OCI-LY1 (cell line): Measurements from ENCODE around the gene SCLT1.

Source experiments
- H2AFZ ChIP-seq: fragments of 200-600 bp; sonication (generic), shearing (Covaris generic); 2 replicates; pipeline ENCODE4 v1.6.0; 2014; ENCODE audit warnings: antibody characterized with exemption, mild to moderate bottlenecking, low read length
- H3F3A ChIP-seq: fragments of 200-600 bp; sonication (generic), shearing (Covaris generic); 2 replicates; pipeline ENCODE4 v1.6.0; 2014; ENCODE audit warnings: mild to moderate bottlenecking, antibody characterized with exemption, low read length, moderate library complexity; ENCODE audit not compliant: insufficient read depth
- H3K27ac ChIP-seq: fragments of 200-600 bp; sonication (generic); 2 replicates; pipeline ENCODE4 v1.5.1; 2014; ENCODE audit warnings: low read length, mixed run types, mild to moderate bottlenecking, low read depth; ENCODE audit not compliant: poor library complexity, severe bottlenecking
- H3K27me3 ChIP-seq: fragments of 200-600 bp; sonication (generic); 2 replicates; pipeline ENCODE4 v1.6.0; 2014; ENCODE audit warnings: antibody characterized with exemption, mild to moderate bottlenecking, low read length, moderate library complexity; ENCODE audit not compliant: insufficient read depth
- H3K36me3 ChIP-seq: fragments of 200-600 bp; sonication (generic); 2 replicates; pipeline ENCODE4 v1.6.1; 2014; ENCODE audit warnings: mild to moderate bottlenecking, antibody characterized with exemption, low read length, moderate library complexity, mixed read lengths; ENCODE audit not compliant: insufficient read depth
- H3K4me1 ChIP-seq: fragments of 200-600 bp; sonication (generic); 2 replicates; pipeline ENCODE4 v1.5.1; 2014; ENCODE audit warnings: mild to moderate bottlenecking, low read length, moderate library complexity; ENCODE audit not compliant: insufficient read depth, severe bottlenecking
- H3K4me2 ChIP-seq: fragments of 200-600 bp; sonication (generic), shearing (Covaris generic); 2 replicates; pipeline ENCODE4 v1.6.1; 2014; ENCODE audit warnings: low read length
- H3K4me3 ChIP-seq: fragments of 200-600 bp; sonication (generic); 2 replicates; pipeline ENCODE4 v1.5.1; 2014; ENCODE audit warnings: low read length, low read depth, mild to moderate bottlenecking, mixed read lengths; ENCODE audit not compliant: poor library complexity, severe bottlenecking
- H3K79me2 ChIP-seq: fragments of 200-600 bp; shearing (Covaris generic); 2 replicates; pipeline ENCODE4 v1.6.1; 2016; ENCODE audit warnings: mixed run types, low read length, mixed read lengths; ENCODE audit not compliant: insufficient read depth
- H3K9ac ChIP-seq: fragments of 200-600 bp; sonication (generic), shearing (Covaris generic); 2 replicates; pipeline ENCODE4 v1.6.1; 2014; ENCODE audit warnings: mild to moderate bottlenecking, low read length, mixed read lengths
- H3K9me2 ChIP-seq: fragments of 200-600 bp; sonication (generic), shearing (Covaris generic); 2 replicates; pipeline ENCODE4 v1.6.1; 2014; ENCODE audit warnings: low read depth, mild to moderate bottlenecking, low read length, mixed read lengths
- H3K9me3 ChIP-seq: fragments of 200-600 bp; shearing (Covaris generic); 2 replicates; pipeline ENCODE4 v1.6.1; 2014; ENCODE audit warnings: low read length, mixed read lengths
- H4K20me1 ChIP-seq: fragments of 200-600 bp; sonication (generic), shearing (Covaris generic); 2 replicates; pipeline ENCODE4 v1.6.0; 2016; ENCODE audit warnings: mild to moderate bottlenecking, low read length; ENCODE audit not compliant: insufficient read depth
- EZH2 ChIP-seq: fragments of 200-600 bp; sonication (generic), shearing (Covaris generic); IDR thresholded peaks from 2 replicates; pipeline ENCODE4 v1.8.0; 2017; ENCODE audit warnings: borderline replicate concordance, mixed run types, mild to moderate bottlenecking, antibody characterized with exemption, low read length, moderate library complexity, mixed read lengths
- TF ChIP-seq, protein P1 (sequence below): fragments of 200-600 bp; sonication (generic), shearing (Covaris generic); IDR thresholded peaks from 2 replicates; pipeline ENCODE4 v1.5.1; 2017; ENCODE audit warnings: mild to moderate bottlenecking, antibody characterized with exemption, low read length, moderate library complexity, mixed read lengths

SCLT1 gene

DNA sequence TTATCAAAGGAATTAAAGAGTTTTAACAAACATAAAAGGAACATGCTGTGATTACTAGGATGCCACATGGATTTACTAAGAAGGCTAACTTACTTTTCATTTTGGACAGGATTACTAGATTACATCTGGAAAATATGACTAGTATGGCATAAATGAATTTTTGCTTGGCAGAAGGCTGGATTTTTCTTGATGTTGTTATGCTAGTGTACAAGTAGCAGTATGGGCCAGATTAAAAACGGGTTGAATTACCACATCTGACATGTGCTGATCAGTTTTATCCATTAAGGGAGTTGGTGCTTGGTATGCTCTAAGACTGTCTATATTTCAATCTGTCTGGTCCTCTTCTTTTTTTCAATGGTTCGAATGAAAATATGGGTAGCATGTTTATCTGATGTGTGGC is 213.4 kb downstream of the SCLT1 start:
- no peaks in the 10 kb centered on the region for H3K36me3 ChIP-seq
- TF ChIP-seq, protein P1, sequence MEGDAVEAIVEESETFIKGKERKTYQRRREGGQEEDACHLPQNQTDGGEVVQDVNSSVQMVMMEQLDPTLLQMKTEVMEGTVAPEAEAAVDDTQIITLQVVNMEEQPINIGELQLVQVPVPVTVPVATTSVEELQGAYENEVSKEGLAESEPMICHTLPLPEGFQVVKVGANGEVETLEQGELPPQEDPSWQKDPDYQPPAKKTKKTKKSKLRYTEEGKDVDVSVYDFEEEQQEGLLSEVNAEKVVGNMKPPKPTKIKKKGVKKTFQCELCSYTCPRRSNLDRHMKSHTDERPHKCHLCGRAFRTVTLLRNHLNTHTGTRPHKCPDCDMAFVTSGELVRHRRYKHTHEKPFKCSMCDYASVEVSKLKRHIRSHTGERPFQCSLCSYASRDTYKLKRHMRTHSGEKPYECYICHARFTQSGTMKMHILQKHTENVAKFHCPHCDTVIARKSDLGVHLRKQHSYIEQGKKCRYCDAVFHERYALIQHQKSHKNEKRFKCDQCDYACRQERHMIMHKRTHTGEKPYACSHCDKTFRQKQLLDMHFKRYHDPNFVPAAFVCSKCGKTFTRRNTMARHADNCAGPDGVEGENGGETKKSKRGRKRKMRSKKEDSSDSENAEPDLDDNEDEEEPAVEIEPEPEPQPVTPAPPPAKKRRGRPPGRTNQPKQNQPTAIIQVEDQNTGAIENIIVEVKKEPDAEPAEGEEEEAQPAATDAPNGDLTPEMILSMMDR = no peak
- H3K9me2 ChIP-seq = no peaks in the 10 kb centered on the region
- no peak overlapping the region for H3K4me3 ChIP-seq
- no peaks in the 10 kb centered on the region for H3K4me1 ChIP-seq
- H3K9ac ChIP-seq = no peak overlapping the region
- H3K79me2 ChIP-seq = no peaks in the 10 kb centered on the region
- H3K27me3 ChIP-seq = no peaks in the 10 kb centered on the region
- no peaks in the 10 kb centered on the region for H3F3A ChIP-seq
- H3K4me2 ChIP-seq = no peak overlapping the region
- H3K27ac ChIP-seq = no peak overlapping the region
- no peaks in the 10 kb centered on the region for H4K20me1 ChIP-seq
- H2AFZ ChIP-seq = no peak overlapping the region
- no peaks in the 10 kb centered on the region for H3K9me3 ChIP-seq

DNA sequence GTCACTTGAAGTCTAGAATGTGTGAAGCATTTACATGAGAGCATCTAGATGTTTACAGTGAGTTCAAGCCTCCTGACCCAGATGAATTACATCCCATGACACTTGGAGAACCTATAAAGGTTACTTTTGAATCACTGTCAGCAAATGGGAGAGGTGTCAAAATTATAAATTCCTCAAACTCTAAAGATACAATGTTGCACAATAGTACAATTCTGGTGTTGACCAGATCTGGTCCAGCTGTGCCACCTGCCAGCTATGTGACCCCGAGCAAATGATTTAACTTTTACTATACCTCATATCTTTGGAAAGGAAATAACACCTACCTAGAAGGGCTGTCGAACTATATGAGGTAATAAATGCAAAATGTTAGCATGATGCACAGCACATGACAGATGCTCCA is 214.1 kb downstream of the SCLT1 start:
- TF ChIP-seq EZH2 = no peak
- TF ChIP-seq, protein P1 = no peak
- H3K4me1 ChIP-seq = no peaks in the 10 kb centered on the region
- H3K9me3 ChIP-seq = no peaks in the 10 kb centered on the region

DNA sequence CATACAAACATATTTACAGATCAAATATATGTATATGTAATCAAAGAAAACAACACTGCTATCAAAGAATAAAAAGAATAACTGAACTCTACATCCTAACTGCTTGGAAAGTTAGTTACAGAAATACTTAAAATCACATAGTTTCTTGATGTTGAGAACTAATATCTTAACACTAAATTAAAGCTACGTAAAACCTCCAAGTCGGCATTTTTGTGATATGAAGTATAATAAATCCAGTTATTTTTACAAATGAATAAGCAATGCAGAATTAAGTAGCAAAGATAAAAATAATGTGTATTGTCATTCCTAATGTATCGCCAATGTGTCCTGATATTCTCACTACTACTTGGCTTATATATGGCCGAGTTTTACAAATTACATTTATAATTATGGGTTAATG is 215.4 kb downstream of the SCLT1 start:
- no peaks in the 10 kb centered on the region for H4K20me1 ChIP-seq
- TF ChIP-seq, protein P1 = no peak
- no peak for TF ChIP-seq EZH2
- peaks cover 4% of the 10 kb centered on the region; the same call in 1 of the 2 replicates for H3K36me3 ChIP-seq
- H3K4me3 ChIP-seq = no peak overlapping the region
- H3K27me3 ChIP-seq = no peaks in the 10 kb centered on the region
- H3K9me3 ChIP-seq = no peaks in the 10 kb centered on the region
- H3K4me1 ChIP-seq = no peaks in the 10 kb centered on the region
- H3K79me2 ChIP-seq = no peaks in the 10 kb centered on the region
- no peaks in the 10 kb centered on the region for H3F3A ChIP-seq
- H3K4me2 ChIP-seq = no peak overlapping the region
- H2AFZ ChIP-seq = no peak overlapping the region
- H3K27ac ChIP-seq = no peak overlapping the region
- no peaks in the 10 kb centered on the region for H3K9me2 ChIP-seq
- no peak overlapping the region for H3K9ac ChIP-seq

More for the DNA sequence above, 214.1 kb downstream of the SCLT1 start:
- no peak overlapping the region for H3K9ac ChIP-seq
- no peaks in the 10 kb centered on the region for H3K79me2 ChIP-seq
- H2AFZ ChIP-seq = no peak overlapping the region
- no peaks in the 10 kb centered on the region for H3K27me3 ChIP-seq
- no peaks in the 10 kb centered on the region for H4K20me1 ChIP-seq
- H3K27ac ChIP-seq = no peak overlapping the region
- no peaks in the 10 kb centered on the region for H3K9me2 ChIP-seq
- H3K36me3 ChIP-seq = peaks cover 4% of the 10 kb centered on the region; the same call in 1 of the 2 replicates
- no peak overlapping the region for H3K4me2 ChIP-seq
- H3K4me3 ChIP-seq = no peak overlapping the region
- no peaks in the 10 kb centered on the region for H3F3A ChIP-seq
